HG03135 (cell line): ENCODE data around the gene STIM2.

Experiments used
- ATAC-seq: cut with Tn5 transposase; IDR thresholded peaks from one replicate; pipeline ENCODE4 v1.9.1; 2021; ENCODE audit warnings: mild to moderate bottlenecking, moderate library complexity; ENCODE audit not compliant: unreplicated experiment

The STIM2 gene

DNA sequence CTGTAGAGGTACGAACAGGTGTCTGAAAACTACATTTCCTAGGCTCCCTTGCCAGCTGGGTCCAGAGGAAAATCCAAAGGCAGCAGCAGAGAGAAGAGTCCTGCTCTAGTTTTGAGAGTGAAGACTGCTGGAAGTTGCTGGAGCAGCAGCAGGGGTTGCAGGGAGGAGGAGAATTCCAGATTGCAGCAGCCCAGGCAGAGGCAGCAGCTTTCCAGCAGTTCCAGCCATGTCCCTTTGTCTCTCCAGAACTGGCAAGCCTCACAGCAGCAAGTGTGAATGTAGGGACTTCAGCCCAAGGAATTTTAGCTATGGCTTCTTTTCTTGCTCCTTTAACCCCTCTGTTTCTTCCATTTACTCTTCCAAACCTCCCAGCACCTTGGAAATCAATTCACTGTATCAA lies 24.1 kb upstream of the STIM2 start:
- ATAC-seq, result no peak

- no peak for ATAC-seq
These were observed 22.4 kb upstream of the STIM2 start for GRCh38 chr4:26837993-26838842.

DNA sequence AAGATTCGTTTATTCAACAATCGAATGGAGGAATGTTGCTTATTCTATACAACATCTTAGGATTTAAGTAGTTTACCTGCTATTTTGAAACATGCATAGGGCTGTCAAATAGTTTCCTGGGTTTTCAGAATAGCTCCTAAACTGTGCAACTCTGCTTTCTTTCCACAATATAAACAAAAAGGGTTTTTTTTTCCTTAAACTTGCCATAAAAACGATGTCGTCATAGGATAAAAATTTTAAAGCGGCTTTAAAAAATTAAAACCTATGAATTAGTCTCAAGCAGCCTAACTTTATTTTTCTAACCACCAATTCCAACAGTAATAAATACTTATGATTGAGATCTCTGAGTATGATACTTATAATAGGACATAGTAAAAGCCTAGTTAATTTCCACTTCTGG lies 21.6 kb upstream of the STIM2 start:
- no peak for ATAC-seq

GRCh38 chr4:26839534-26839951 lies 21.1 kb upstream of the STIM2 start:
- no peak for ATAC-seq

DNA sequence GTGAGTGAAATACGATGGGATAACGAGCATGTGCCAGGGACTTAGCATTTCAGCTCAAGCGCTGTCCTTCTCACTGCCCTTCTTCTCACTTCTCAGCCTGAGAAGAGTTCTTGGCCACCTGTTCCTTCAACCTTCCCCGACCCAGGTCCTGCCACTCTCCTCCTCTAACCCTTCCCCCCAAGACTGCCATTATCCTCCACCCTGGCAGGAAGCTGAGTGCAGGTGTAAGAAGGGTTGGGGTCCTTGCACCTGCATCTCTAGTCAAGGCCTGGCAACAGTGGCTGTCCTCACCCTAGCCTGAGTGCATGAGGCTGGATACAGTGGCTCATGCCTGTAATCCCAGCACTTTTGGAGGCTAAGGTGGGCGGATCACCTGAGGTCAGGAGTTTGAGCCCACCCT lies 19.9 kb upstream of the STIM2 start:
- ATAC-seq, result no peak

DNA sequence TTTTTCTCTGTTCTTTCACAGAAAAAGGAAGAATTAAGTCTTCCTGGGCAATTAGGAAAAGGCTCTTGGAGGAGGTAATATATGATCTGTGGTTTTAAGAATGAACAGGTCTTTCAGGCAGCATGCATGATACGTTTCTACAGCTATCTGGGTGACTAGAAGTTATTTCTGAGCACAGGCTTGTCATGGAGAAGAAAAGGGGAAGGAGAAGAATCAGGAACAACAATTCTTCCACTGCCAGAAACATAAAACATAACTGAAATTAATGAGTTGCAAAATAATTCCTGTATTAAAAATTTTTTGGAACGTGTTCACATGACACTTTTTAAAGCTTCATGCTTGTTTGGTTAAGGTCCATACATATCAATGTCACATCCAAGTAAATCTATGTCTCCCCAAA lies 17.7 kb upstream of the STIM2 start:
- no peak for ATAC-seq

- no peak for ATAC-seq
These were observed 10.1 kb upstream of the STIM2 start for GRCh38 chr4:26850528-26850927.

- no peak for ATAC-seq
These were observed 9.5 kb upstream of the STIM2 start for GRCh38 chr4:26851129-26851528.

GRCh38 chr4:26854701-26855100 lies 5.9 kb upstream of the STIM2 start:
- ATAC-seq, result no peak

DNA sequence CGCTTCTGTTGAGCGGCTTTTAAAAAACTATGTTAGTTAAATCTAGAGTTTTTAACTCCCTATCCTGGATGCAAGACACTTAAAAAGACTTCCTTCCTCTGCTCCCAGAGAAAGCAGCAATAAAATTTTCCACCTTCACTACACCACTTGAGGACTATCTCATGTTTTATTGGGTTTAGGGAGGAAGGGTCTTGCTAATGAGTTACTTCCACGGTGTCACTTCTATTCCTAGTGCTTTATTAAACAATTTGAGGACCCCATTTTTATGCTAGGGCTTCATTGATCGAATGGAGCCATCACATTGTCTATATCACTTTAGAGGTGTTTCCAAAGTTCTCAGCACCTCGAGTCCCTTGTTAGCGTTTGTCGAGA lies 3.7 kb upstream of the STIM2 start:
- ATAC-seq, result no peak

DNA sequence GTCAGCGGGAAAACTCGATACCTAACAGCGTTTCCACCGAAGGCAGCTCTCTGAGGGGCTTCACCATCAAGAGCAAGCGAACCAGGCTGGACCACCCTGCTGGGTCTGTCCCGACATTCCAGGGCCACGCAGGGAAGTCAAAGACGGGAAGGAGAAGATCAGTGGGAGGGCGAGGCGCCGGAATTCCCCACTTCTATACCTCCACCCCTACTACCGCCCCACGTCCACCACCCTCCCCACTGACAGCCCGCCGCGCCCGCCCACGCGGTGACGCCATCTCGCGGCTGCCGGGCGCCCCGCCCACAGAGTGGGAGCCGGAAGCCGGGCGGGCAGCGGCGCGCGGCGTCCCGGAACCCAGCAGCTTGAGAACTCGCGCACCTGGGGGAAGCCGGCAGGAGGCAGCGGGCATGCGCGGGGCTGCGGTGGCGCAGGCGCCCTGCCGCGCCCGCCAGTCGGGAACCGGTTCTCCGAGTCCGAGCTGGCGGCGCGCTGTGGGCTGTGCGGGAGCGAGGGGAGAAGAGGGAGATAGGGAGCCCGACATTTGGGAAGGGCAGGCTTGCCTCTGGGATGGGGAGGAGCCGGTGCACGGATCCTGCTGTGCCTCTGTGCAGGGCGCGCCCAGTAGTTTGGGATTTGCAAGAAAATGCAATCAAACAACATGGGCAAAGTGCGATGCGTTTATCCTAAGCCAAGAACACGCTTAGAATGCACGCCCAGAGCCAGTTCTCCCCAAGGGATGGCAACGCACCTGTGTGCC lies 3.2 kb upstream of the STIM2 start:
- peak; percentile 46 for ATAC-seq

GRCh38 chr4:26858035-26858918 lies 2.4 kb upstream of the STIM2 start:
- ATAC-seq, result no peak

DNA sequence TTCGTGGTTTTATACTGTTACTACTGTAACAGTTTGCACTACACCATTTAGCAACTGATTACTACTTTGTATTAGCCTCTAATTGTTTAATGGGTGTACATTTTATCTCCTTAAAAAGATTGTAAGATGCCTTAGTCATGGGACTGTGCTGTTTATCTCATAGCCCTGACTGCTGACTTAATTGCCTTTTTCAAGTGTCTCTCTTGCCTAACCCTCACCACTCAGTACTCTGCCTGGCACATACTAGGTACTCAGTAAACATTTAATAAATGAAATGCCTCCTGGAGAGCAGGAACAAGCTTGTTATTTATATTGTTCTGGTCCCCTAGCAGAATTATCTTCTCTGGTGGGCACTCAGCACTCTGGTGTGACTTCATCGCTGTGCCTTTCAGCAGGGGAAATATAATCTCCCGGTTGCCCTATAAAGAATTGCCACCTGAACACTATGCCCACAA lies 1.7 kb upstream of the STIM2 start:
- ATAC-seq, result no peak

- ATAC-seq, result no peak
These were observed 882 bp upstream of the STIM2 start for GRCh38 chr4:26859762-26860156.

DNA sequence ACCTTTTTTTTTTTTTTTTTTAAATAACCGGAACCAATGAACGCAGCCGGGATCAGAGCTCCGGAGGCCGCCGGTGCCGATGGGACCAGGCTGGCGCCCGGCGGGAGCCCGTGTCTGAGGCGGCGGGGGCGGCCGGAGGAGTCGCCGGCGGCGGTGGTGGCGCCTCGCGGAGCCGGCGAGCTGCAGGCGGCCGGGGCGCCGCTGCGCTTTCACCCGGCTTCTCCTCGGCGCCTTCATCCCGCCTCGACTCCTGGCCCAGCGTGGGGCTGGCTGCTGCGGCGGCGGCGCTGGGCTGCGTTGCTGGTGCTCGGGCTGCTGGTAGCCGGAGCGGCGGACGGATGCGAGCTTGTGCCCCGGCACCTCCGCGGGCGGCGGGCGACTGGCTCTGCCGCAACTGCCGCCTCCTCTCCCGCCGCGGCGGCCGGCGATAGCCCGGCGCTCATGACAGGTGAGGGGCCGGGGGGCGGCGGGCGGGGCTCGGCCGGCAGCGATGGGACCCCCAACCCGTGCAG lies 337 bp downstream of the STIM2 start:
- peak; percentile 23 for ATAC-seq

DNA sequence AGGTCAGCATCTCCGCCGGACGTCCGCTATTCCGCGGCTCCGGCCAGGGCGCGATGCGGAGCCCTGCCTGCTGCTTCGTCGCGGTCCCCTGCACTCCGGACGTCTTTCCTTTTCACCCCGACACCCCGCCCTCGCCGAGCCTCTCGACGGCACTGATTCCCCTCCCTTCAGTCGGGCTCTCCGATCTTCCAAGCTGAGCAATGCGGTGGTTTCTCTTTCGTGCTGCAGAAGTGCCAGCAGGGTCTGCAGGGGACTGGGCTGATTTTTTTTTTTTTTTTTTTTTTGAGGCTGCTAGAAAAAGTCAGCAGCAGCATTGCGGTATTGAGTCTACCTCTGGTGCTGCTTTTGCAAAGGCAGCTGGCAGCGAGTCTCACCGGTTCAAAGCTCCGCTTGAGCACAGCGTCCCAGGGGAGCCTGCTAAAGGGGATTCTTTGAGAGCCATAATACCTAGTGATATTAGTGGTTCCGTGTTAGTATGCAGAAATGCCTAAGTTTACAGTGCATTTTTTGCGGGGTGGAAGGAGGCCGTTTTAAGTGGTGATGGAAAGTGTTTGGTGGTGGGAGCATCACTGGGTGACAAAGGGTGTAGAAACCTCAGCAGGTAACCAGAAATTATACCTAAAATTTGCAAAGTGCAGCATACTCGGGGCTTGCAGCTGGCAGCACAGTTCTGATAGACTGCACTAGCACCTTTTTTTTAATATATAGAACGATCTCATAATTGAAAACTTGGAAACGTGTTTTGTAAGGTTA lies 969 bp downstream of the STIM2 start:
- ATAC-seq, result peak; percentile 41

DNA sequence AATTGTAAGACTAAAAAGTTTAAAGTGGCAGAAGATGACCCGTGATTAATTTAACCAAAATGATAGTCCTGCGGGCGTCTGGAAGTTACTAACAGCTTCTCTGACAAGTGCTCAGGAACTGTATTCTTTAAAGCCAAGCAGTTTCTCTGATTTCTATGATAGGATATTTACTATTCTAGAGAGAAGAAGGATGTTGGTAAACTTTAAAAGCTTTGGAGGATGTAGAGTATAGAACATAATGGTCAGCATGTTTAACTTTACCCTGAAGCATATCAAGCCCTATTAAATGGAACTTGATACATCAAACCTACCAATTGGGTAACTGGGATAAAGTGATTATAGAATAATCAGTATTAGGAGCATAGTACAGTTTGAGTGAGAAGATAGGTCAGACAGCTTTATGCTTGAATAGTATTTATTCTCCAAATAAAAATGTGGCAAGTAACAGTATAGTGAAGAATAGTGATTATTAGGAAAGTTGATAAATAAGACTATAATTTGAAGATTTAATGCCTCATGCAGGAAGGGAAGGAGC lies 1.8 kb downstream of the STIM2 start:
- ATAC-seq, result no peak

GRCh38 chr4:26863512-26863911 lies 2.9 kb downstream of the STIM2 start:
- no peak for ATAC-seq

- ATAC-seq, result no peak
These were observed 4.3 kb downstream of the STIM2 start for GRCh38 chr4:26864899-26865298.

DNA sequence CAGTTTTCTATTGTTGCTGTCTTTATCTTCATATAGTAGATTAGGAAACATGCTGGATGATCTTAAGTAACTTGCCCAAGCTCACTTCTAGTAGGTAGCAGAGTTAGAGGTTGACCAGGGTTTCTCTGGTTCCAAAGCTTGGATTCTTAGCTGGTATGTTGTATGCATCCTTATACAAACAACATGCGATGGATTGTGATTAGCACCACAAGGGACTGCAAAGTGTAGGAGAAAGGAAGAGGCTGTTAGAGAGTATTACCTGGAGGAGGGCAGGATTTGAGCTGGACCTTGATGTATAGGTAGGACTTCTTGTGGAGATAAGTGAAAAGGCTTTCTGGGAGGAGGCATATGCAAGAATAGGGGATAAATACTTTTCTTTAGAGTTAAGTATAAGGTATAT lies 5.6 kb downstream of the STIM2 start:
- ATAC-seq, result no peak
